ENCODE data around the gene FOSB.
"Not testable (repeated sequence)": the region's sequence is repeated elsewhere in the genome, so short reads cannot be mapped to it uniquely, and the experiment has no call there.

Gene FOSB

DNA sequence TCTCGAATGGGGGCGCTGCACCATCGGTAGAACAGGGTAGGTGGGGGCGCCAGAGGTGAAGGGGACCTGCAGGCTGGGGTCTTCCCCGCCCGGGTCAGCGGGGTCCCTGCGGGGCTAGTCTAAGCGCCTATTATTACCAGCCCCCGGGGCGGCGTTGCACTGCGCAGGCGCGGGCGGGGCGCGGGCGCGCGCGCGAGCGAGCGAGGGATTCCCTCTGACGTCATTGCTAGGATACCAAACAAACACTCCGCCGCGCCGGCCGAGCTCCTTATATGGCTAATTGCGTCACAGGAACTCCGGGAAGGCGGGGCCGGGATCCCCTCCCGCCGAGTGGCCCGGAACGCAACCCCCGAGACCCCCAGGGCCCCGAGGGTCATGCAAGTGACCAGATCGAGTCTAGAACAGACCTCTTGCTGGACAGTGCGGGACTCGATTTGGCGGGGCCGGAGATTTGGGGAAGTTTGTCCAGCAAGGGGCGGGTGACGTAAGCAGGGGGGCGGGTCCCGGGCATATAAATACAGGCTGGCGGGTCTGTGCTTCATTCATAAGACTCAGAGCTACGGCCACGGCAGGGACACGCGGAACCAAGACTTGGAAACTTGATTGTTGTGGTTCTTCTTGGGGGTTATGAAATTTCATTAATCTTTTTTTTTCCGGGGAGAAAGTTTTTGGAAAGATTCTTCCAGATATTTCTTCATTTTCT, at the start of gene FOSB:
Gene FOSB (plus strand): TSS at position 541 of the 703 bp plus-strand sequence. CDS start 591 bp downstream, outside the sequence.
- peak; percentile 96 for DNase-seq

DNA sequence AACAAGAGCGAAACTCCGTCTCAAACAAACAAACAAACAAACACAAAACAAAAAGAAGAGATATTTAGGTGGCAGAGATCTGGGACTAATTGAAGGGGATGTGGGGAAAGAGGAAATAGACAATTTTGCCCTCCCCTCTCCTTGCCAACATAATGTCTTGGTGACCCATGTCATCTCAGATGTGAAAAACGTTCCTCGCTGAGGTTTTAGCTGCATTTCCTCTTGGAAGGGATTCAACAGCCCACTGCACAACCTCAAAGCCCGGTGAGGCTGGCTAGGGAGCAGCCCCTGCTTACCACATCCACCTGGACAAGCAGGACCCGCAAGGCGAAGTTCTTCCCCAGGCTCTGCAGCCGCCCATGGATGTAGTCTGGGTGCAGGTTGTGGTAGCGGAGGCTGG, 49.0 kb upstream of the FOSB start:
- DNase-seq: no peak

DNA sequence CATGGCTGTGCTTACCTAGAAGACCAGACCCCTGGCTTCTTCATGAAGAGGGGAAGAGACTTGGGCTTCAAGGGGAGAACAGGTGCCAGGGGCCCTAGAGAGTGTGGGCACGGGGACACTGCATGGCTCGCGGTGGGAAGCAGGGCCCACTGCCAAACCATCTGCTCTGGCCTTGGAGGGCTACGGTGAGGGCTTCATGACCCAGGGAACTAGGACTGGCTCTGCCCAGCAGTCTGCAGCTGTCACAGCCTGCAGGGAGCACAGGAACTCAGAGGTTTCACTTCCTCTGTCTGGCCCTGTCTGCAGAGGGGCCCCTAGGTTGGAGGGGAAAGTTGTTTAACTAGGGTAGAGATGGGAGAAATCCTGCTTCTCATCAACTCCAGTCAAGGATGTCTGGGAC, 48.4 kb upstream of the FOSB start:
- no peak for DNase-seq

DNA sequence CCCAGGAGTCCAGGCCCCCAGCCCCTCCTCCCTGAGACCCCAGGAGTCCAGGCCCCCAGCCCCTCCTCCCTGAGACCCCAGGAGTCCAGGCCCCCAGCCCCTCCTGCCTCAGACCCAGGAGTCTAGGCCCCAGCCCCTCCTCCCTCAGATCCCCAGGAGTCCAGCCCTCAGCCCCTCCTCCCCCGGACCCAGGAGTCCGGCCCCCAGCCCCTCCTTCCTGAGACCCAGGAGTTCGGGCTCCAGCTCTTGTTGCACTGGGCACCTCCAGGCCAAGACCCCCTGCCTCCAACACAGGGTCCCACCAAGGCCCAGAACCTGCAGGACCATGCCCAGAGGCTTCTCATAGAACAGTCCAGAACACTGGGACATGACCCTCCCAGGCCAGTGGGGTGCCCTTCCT, 47.9 kb upstream of the FOSB start:
- no peak for DNase-seq

DNA sequence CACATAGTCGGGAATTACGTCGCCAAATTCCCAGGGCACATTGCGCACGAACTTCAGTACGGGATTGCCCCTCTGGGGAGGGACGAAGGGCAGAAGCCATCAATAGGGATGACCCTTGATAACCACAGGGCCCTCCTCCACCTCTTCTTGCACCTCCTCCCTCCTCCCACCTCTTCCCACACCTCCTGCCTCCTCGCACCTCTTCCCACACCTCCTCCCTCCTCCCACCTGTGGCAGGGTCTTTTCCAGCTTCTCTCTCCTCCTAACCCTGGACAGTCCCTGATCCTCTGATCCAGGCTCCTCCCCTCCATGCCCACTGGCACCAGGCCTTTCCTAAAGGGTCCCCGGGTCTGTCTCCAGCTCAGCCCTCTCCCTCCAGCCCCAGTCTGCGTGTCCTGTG, 47.4 kb upstream of the FOSB start:
- DNase-seq: no peak

DNA sequence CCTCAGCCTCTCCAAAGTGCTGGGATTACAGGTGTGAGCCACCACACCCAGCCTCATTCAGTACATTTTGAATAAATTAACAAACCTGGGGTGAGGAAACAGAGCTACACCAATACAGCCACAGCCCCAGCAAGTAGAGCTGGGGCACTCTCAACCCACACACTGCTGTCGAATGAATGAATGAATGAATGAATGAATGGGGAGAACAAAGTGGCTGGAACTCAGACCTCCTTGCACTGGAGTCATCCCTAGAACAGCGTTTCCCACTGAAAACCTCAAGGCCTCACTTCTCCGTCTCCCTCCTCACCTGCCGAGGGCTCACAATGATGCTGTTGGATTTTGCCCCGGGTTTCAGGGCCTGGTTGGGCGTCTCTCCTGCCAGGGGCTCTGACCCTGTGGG, 46.9 kb upstream of the FOSB start:
- no peak for DNase-seq

DNA sequence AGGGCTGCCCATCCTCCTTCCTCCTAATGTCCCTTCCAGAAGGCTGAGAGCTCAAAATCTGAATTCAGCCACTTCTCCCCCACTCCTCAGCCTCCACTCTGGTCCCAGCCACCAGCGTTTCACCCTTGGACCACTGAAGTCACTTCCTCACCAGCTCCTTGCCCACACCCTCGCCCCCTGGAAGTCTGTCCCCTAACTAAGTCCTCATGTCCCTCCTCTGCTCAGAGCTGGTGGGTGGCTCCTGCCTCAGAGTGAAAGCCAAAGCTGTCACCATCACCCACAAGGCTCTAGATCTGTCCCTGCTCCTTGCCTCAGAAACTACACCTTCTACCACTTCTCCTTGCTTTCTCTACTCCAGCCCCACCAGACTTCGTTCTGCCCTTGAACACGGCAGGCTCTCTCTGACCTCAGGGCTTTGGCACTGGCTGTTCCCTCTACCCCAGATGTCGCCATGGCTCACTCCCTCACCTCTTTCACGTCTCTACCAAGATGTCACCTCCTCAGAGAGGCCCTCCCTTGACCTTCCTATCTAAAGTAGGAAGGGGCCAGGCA, 45.8 kb upstream of the FOSB start:
- DNase-seq: no peak

DNA sequence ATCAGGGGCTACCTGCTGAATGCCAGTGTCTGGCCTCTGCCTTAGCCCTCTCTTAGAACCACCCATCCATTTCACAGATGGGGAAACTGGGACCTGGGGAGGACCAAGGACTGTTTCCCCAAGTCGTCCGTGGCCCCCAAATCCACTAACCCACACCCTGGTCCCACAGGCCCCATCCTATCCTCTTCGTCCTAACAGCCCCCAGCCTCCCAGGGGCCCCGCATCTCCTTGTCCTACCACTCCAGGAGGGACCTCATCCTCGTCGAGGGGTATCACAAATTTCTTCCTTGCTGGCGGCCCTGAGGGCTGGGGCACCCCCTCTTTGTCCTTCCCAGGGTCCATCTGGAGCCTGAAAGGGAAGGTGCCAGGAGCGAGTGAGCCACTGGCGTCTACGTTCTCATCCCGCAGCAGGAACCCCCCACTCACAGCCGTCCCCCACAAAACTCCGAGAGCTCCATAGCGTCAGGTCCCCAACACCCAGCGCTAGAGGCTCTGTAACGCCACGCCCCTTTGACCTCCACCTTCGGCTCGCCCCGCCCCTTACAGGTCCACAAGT, 44.7 kb upstream of the FOSB start:
- DNase-seq: no peak

DNA sequence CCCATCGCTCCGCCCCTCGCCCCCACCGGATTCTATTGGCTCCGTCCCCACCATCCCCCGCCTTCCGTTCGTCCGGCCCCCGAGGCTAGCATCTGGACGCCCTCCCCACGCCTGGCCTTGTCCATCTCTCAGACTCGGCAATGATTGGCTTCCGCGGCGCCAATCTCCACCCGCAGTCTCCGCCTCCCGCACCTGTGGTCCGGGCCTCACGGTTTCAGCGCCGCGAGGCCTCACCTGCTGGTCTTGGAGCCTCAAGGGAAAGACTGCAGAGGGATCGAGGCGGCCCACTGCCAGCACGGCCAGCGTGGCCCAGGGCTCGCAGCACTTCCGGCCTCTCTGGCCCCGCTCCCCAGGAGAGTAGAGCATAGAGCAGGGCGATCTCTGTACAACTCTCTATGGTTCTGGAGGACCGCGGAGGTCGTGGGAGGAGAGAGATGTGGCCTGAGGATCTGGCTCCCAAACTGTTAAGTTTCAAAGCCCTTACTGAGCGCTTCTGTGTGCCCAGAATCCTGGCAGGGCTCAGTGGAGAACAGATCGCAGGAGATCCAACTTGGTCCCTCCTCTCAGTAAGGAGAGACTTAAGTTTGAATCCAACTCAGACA, 44.1 kb upstream of the FOSB start, which contains the start of gene ERCC1:
Gene ERCC1 (minus strand): TSS at position 329 of the 602 bp plus-strand sequence. CDS start 543 bp downstream, outside the sequence.
- DNase-seq: peak; percentile 94

DNA sequence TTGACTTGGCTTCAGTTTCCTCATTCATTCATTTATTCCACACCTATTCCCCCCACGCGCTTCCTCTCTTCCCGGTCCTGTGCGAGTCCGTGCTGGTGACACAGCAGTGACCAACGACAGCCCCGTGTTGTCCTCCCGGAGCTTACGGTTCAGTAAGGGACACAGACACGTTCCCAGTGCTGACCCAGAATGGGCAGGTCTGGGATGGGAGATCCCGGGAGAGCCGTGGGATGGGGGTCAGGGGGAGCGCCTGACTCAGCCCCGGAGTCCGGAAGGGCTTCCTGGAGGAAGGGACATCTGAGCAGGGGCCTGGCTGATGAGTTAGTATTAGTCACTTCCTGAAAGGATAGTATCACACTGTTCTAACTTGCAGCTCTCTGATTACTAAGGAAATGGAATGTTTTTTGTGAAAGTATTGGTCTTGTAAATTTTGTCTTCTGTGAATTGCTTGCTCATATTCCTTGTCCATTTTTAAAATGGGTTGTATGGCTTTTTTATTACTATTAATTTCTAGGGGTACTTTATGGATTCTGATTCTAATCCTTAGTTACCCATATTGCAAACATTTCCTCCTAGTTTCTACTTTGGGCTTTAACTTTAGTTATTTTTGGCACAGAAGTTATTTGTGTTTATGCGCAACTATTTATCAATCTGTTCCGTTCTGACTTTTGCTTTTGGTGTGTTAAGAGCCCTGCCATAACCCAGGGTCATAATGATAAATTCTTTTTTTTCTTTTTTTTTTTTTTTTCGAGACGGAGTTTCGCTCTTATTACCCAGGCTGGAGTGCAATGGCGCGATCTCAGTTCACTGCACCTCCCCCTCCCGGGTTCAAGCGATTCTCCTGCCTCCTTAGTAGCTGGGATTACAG, 43.4 kb upstream of the FOSB start:
- peak; percentile 94 for DNase-seq

DNA sequence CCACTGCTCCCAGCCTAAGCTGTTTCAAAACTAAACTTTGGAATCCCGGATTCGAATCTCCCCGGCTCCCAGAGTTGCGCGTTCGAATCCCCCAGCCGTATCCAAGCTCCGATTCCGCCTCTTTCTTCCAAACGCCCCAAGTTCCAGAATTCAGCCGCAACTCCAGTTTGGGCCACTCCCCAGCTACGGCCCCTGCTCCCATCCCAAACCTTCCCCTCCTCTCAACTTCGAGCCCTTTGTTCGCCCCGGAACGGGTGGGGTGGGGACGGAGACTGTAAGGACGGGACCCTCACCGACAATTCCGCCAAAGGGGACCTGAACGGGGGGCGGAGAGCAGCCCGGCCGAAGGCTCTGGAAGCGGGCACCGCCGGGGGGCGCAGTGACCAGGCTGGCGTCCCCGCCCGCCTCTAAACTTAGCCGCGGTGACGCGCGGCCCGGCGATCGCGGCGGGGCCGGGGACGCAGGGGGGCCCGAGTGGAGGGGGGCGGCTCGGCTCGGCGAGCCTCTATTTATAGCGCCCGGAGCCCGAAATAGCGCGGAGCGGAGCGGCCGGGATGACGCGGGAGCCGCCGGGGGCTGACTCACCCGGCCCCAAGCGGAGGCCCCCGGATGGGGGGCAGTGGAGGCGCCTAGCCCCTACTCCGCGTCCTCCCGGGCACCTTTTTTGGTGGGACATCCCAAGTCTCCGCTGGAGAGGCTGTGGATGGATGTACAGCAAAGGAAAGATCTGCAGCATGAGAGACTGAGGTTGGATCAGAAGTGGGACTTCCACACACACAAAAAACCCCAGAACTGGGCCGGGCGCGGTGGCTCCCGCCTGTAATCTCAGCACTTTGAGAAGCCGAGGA, 39.2 kb upstream of the FOSB start:
- DNase-seq: peak; percentile 67

DNA sequence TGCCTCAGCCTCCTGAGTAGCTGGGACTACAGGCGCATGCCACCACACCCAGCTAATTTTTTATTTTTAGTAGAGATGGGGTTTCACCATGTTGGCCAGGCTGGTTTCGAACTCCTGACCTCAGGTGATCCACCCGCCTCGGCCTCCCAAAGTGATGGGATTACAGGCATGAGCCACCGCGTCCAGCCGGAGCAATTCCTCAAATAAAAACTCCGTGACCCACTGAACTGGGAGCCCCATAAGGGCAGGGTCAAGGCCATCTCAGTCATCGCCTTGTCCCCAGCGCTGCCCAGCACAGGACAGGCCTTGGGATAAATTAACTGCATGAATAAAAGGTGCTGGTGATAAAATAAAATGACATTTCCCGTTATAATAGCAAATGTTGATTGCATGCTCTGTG, 37.9 kb upstream of the FOSB start:
- DNase-seq: not testable (repeated sequence)

DNA sequence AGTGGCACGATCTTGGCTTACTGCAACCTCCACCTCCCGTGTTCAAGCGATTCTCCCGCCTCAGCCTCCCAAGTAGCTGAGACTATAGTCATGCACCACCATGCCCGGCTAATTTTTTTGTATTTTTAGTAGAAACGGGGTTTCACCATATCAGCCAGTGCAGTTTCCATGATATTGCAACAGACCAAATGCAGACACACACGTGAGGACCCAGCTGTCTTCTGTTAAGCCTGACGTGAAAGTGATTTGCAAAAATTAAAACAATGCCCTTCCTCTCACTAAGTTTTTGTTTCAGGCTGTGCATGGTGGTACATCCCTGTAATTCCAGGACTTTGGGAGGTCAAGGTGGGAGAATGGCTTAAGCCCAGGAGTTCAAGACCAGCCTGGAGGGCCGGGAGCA, 36.8 kb upstream of the FOSB start:
- DNase-seq: peak; percentile 68

DNA sequence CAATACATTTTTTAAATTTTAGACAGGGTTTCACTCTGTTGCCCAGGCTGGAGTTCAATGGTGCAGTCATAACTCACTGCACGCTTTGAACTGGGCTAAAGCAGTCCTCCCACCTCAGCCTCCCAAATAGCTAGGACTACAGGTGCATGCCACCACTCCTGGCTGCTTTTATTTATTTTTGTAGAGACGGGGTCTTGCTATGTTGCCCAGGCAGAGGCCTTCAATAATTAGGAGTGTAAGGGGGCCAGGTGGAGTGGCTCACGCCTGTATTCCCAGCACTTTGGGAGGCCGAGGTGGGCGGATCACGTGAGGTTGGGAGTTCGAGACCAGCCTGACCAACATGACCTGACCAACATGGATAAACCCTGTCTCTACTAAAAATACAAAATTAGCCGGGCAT, 35.3 kb upstream of the FOSB start:
- DNase-seq: not testable (repeated sequence)

DNA sequence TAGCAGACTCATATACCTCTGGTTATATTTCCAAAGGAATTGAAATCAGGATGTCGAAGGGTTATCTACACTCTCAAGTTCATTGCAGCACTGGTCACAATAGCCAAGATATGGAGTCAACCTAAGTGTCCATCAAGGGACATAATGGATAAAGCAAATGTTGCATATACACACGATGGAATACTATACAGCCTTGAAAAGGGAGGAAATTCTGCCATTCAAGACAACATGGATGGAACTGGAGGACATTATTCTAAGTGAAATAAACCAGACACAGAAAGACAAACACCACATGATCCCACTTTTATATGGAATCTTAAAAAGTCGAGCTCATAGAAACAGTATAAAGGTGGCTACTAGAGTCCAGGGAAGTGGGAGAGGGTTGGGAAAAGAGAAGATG, 30.5 kb upstream of the FOSB start:
- DNase-seq: no peak

DNA sequence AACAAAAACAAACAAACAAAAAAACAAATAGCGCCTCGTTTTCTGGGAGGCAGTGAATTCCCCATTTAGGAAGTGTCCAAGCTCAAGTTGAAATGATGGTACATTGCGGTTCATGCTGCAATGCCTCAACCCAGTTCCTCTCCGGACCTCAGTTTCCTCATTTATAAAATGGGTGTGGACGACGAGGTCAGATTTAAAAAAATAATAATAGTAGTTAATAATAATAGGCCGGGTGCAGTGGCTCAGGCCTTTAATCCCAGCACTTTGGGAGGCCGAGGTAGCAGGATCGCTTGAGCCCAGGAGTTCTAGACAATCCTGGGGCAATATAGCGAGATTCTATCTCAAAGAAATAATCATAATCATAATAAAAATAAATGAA, 28.6 kb upstream of the FOSB start:
- no peak for DNase-seq

DNA sequence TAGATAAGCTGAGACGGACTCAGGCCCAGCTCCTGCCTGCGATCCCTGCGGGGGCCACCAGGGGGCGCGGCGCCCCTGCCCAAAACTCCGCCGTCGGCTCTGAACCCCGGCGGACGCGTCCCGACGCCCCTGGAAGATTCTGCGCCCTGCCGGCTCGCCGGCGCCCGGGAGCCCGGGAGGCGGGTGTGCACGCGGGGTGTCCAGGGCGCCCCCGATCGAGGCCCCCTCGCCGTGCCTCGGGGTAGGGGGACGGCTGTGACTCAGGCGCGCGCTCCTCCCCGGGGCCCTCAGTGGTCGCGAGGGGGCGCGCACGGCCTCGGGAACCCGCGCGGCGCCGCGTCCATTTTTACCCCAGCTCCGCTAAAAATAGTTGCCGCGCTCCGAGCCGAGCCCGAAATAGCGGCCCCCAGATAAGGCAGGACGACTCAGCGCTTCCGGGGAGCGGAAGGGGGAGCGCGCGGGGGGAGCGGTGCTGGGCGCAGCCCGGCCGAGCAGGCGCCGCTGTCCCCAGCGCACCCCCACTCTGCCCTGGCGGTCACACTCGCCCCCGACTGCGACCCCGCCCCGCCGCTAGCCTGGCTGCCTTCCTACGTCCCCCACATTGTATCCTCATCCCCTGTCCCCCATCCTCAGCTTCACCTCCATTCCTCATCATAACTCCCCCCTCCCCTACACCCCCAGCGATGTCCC, 28.1 kb upstream of the FOSB start:
- DNase-seq: peak; percentile 83

DNA sequence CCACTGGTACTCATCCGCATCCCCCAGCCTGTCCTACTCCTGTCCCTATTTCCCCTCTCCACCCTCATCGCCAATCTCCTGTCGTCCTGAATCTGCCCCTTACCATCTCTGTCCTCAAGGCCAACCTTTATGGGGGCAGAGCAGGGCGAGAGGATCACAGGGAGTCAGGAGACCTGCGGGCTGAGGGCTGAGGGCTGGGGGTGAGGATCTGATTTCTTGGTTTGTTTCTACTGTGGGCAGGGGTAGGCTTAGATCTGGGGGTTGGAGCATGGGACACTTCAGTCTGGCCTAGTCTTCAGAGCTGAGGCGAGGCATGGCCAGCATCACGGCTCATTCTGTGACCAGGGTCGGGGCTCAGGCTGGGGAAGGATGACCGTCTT, 27.5 kb upstream of the FOSB start:
- DNase-seq: no peak

DNA sequence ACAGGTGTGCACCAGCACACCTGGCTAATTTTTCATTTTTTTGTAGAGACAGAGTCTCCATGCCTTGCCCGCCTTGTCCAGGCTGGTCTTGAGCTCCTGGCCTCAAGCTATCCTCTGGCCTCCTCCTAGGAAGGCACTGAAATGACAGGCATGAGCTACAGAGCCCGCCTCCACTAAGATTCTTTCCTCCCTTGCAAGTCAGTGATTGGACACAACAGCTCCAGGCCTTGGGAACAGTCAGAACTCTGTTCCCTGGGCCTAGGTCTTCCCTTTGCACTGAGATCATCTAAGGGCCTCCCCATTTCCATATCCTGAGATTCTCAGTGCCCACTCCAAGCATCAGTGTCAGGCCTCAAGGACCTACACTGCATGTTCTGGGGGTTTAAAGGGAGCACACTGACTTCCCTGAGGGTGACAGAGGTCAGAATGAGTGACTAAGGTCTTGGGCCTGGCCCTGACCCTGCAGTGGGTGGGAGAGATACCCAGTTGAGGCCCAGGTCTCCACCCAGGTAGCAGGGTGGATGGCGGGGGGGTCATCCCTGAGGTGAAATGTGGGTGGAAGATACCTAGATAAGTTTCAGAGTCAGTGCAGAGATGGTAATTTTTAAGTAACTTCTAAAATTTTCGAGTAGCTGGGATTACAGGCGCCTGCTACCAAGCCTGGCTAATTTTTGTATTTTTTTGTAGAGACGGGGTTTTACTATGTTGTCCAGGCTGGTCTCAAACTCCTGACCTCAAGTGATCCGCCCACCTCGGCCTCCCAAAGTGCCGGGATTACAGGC, 26.7 kb upstream of the FOSB start:
- DNase-seq: peak; percentile 48

DNA sequence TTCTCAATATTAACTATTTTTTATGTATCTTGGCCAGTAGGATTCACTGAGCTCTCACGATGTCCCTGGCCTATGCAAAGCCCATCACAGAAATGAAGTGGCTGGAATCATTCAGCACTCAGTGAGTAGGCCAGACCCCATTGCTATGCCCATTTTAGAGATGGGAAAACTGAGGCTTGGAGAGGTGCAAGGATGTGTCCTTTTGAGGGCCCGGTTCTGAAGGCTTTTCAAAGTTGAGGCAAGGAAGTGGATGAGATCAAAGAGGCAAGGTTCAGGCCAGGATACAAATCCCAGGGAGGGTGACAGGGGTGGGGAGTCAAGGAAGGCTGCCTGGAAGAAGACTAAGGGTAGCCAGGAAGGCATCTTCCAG, 25.4 kb upstream of the FOSB start:
- DNase-seq: no peak
